ENCODE measurements around the gene HDAC4.

GRCh38 chr2:239003624-239004273 lies 397.1 kb downstream of the HDAC4 start:
- TF ChIP-seq CTCF (IDR thresholded peaks at IDR 0.05) (no peak), POLR2A (IDR thresholded peaks at IDR 0.05) (no peak), EP300 (IDR thresholded peaks at IDR 0.05) (no peak)
